DOHH2 (cell line): ENCODE measurements around the gene PDE4B.

Source experiments
- CTCF ChIP-seq: fragments of 200-600 bp; sonication (generic); IDR thresholded peaks from one replicate; pipeline ENCODE4 v1.5.1; 2014; ENCODE audit warnings: antibody characterized with exemption, mild to moderate bottlenecking, low read depth, low read length; ENCODE audit not compliant: poor library complexity, severe bottlenecking
- EZH2phosphoT487 ChIP-seq: fragments of 200-600 bp; sonication (generic); IDR thresholded peaks from 2 replicates; pipeline ENCODE4 v1.6.1; 2017; ENCODE audit warnings: borderline replicate concordance, mild to moderate bottlenecking, antibody characterized with exemption, low read length, moderate library complexity, mixed read lengths

- no peak for TF ChIP-seq CTCF
- TF ChIP-seq EZH2phosphoT487: no peak
These were observed 608.0 kb downstream of the PDE4B start for GRCh38 chr1:66400660-66401059.
